GM19193 (cell line): ENCODE measurements around the gene ATXN7L1.

Experiments used
- POLR2A ChIP-seq: IDR thresholded peaks from 4 replicates; pipeline ENCODE4 v1.6.1; 2011; ENCODE audit not compliant: insufficient read depth, insufficient read length; ENCODE audit errors: extremely low read depth

ATXN7L1 gene

DNA sequence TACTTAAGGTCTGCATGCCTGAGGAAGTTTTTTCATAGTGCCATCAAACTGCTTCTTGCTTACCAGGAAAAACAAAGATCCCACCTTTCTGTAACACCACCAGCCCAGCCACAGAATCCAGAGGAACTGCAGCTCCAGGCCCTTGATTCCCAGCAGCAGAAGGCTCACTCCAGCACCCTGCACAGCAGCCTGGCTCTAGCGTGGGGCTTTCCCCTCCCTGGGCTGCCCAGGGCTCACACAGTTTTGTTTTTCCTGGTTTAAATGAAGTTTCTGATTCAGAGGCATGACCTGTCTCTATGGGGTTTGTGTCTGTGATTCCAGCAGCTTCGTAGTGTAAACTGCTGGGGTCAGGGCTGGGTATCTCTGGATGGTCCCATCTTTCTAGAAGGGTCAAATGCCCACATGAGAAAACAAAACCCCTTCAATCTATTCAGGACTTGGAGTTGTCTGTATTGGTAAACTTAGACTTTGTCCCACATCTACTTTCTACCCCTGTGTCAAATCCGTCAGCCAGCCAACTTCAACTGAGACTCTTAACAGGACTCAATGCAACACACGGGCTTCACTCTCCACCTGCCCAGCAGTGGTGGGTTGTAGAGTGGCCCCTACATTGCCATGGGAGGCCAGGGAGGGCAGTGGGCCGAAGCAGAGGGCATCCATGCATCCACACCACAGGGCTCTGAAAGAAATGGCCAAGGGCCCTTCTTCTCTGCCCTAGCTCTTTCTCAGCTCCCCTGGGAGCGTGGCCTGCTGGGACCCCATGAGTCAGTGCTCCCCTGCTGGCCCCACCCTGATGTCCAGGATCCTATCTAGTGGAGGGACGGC lies 73.6 kb downstream of the ATXN7L1 start:
- TF ChIP-seq POLR2A: no peak

DNA sequence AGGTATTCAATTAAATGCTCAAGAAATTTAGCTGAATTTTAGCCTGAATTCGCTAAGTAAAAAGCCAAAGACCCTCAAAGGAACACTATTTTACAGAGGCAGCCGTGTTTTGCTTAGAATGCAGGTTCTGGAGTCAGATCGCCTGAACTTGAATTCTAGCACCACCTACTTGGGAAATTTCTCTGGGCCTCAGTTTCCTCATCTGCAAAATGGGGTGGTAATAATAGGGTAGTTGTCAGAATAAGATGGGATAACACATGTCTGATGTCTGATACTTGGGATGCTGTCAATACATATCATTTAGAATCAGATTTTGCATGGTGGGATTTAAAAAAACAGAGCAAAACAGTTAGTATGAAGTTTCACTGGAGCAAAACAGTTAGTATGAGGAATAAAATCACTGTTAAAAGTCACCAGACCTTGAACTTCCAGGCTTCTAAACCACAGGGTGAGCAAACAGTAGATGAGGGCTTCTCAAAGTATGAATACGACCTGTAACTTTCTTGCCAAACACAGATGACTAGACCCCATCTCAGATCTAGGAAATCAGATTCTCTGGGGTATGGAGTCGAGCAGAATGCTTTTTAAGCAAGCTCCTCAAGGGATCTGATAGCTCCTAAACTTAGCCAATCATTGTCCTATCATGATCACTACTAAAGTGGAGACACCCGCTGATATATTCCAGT lies 75.4 kb downstream of the ATXN7L1 start:
- TF ChIP-seq POLR2A: no peak

DNA sequence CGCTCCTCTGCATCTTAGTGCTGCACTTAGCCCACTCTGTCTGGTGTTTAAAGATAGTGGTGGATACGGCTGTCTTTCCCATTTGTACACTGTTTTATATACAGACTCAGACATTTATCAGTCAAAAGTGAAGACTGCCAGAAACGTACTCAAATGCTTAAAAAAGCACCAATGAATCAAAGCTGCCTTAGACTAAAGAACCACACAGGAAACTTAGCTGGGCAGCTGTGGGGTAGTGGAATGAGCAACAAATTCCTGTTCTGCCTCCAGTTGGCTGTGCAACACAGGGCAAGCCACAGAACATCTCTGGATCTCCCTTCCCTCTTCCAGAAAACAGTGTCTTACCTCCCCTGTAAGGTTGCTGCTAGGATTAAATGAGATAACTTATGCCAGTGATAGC lies 76.0 kb downstream of the ATXN7L1 start:
- no peak for TF ChIP-seq POLR2A

DNA sequence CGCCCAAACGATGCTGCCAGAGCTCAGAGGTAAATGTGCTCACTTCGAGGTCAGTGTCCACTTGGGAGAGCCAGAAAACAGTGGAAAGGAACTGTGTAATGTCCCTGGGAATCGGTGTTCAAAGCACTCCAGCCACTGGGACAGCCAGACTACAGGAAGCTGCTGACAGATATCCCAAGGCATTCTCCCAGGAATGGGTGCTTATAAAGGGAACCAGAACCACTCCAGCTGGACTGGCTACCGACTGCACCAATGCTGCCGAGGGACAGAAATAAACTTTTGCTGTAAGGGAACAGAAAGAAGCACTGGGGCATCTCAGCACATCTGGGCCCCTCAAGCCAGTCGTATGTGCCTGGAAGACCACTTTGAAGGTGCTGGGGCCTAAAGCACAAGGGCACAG lies 76.7 kb downstream of the ATXN7L1 start:
- no peak for TF ChIP-seq POLR2A

DNA sequence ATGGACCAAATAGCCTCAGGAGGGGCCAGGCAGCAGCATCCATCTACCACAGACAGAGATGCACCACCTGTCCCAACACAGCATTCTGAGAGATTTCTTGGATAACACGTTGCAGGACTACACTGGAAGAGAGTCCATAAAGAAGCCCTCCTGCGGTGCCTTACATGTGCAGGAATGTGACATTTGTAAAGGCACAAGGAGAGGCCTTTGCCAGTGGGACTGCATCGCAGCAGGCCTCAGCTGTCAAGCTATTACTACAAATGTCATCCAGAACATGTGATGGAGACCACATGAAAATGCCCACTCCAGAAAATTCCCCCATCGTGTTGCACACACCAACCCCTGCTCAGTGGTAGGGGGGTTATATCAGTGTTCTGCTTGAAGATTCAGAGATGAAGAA lies 77.4 kb downstream of the ATXN7L1 start:
- TF ChIP-seq POLR2A: no peak

DNA sequence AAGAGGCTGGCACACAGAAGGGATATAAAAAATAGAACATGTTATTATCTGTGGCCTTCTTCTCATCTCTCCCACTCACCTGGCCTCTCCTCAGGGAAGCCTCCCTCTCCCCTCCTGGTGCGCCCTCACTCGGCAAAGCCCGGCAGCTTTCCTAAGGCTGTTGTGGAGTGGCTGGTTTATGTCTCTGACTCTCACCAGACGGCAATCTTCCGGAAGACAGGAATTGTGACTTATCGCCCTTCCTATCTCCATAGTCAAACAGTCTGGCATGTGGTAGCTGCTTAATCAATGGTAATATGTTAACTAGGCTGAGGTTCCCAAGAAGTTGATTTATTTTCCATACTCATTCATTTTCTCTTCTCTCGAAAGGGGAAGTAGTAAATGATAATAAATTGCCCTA lies 78.7 kb downstream of the ATXN7L1 start:
- no peak for TF ChIP-seq POLR2A

DNA sequence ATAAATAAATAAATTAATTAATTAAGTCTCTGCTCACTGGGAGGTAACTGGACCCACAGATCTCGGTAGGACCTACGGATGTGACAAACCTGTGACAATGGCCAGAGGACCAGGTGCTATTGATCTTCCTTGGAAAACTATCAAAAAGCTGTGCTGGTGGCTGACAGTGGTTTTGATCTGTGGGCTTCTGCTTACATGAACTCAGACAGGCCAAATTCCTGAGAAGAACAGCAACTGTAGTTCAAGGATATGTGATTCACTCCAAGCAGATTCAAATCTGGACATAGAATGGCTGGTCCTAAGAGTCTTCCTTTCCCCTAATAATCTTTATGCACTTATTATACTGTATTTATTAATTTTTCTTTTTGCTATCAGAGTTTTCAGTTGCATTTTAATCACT lies 80.0 kb downstream of the ATXN7L1 start:
- TF ChIP-seq POLR2A: no peak

DNA sequence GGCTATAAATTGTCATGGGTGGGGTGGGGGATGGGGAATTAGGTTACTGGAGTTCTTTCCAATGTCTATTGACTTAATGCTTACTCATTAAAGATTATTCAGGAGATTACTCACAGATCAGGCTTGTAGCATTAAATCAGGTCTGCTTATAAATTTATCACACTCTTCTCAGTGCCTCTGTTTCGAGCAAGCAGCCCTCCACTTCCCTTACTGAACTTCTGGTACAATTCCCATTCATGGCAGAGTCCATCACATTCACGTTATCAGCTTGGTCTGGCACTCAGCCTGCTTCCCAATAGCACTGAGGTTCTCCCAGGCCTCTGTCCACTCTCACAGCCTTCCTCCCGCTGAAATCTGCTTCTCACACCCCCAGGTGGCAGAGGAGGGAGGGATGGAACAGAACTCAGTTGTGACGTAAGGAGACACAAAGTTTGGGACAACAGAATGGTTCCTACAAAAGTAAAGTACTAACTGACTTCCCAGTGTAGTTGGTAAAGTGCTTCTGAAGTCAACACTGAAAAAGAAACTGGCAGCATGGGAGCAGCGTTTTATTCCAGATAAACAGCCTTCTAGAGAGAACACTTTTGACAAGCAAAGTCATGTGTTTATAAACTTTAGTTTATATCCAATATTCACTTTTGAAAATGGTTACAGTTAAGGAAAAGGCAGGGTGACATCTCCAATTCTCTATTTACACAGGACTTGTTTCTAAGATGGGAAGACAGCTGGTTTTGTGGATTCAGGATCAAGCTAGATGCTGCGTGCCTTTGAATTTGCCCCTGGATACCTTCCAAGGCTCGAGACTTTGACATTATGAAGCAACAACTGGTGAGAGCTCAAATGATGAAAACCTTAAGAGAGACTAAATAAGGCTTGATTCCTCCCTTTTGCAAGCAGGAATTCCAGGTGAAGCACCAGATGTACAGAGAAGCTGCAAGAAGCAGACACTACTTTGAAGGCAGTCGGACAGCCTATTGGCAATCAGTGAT lies 81.4 kb downstream of the ATXN7L1 start:
- TF ChIP-seq POLR2A: no peak

DNA sequence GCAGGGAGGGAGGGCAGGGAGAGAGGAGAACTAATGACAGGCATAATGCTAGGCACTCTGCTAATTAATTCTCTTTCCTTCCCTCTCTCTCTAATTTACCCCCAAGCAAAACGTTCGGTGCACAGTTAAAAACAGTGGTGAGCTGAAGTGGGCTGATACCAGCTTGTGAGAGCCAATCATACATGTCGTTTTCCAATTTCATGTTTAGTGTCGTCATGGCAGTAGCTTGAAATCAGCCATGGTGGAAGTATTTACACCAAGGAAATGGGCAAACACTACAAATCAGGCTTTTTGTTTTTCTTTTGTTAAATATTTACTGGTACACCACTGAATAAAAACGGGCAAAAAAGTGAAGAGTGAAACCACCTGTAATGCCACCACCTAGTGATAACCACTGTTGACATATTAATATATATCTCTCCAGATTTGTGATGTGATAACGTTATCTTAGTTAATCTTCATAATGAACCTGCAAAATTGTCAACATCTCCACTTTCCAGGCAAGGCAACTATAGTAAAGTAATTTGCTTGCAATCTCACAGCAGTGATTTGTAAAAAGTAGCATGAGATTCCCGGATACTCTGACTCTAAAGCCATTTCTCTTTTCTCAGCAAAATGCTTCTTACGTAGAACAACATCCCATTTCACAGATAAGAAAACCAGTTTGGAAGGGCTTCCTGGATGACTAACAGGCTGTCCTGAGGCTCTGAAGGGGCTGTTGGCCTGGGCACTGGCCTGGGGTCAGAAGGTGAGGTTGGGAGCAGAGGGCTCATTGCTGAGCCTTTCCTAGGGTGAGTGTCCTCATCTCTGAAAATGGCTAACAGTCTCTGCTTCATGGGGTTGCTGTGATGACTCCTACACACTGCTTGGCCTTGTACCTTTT lies 83.7 kb downstream of the ATXN7L1 start:
- TF ChIP-seq POLR2A: no peak

DNA sequence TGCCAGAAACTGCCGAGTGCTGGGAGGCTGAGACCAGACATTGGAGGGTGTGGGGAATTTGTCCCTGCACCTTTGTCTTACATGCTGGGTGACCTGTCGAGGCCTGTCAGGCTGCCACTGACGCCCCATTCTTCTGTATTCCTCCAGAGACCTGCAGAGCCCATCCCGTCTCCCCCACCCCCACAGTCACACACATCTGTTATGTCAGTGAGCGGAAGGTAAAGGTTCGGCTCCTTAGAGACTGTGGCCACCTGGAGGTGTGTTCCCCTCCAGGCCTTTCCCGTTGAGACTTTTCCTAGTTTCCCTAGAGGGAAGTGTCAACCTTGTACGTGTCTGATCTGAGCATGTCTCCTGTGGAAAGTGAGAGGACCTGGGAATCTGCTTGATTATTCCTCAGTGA lies 84.5 kb downstream of the ATXN7L1 start:
- no peak for TF ChIP-seq POLR2A

DNA sequence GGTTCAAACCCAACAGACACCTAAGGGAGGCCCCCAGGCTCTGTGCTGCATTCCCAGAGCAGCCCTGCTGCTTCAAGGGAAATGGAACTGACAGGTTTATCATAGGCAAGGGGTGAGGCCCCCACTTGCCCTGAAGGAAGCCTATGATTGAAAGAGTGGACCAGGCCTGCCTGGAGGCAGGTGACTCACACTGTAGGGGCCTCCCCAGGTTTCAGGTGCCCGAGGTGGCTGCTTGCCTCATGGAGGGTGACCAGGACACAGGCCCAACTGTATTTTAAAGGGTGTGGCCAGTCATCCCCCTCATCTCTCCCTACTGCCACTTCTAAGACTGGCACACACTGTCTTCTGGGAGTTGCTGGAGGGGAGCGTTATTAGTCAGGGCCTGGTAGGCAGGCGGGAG lies 85.4 kb downstream of the ATXN7L1 start:
- no peak for TF ChIP-seq POLR2A

DNA sequence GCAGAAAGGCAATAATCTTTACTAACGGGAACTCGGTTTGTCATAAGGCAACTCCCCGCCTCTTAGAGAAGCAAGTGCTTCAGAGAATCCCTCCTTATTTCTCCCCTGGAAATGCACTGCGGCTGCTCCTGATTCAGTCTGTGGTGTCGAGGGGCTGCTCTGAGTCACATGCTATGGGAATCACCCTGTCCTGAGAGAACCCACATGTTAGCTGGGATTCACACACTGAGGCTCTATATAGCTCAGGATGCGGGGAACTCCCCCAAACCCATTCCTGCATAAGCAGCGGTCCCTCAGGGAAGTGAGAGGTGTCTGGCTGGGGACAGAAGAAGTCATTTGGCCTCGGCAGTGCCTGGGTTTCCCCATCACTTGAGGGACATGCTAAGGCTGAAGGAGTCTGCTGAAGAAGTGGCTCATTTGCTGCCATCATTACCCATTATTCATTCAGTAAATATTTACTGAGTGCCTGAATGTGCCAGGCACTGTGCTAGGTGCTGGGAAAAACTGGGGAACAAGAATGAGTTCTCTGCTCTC lies 87.5 kb downstream of the ATXN7L1 start:
- no peak for TF ChIP-seq POLR2A

DNA sequence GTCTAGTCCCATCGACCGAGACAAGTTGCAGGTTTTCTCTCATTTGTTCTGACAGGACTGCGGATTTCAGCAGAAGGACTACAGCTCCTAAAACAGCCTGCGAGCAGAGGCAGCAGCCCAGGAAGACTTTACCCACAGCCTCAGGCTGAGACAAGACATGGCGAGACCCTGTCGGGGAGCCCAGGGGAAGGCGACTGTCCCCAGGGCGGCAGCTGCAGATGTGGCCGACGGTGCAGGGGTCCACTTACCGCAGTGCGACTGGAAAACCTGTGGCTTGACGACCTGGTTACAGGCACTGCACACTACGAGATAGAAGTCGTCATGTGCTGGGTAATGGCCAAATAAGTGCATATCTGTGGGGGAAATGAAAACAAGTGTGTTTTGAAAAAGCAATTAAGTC lies 88.0 kb downstream of the ATXN7L1 start:
- TF ChIP-seq POLR2A: no peak

DNA sequence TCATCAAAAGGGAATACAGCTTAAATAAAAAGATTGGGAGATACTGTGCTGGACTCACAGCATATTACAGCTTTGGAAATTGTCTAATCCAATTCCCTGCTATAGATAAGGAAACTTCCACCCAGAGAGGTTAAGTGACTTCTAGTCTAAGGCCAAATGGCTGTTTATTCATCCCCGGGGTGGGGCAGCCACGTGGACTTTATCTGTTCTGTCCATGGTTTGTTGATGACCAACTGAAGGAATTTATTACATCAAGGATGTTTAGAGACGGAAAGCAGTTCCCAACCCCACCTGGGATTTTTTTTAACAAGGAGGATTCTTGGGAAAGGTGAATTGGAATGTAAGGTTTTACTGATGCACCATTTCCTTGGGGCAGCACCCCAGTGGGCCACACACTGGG lies 88.6 kb downstream of the ATXN7L1 start:
- no peak for TF ChIP-seq POLR2A
